Colonic mucosa (tissue), 4 donors: ENCODE measurements around the gene ASTN1. TPM values are rescaled to one million over a fixed set of nuclear protein-coding genes. Genes with fewer than 3 reads are reported as not detected.

Experiments
- DNase-seq: peaks from one replicate; pipeline ENCODE4 v3.0.0-alpha.2; 2020
- H3K27ac ChIP-seq: fragments of 200-600 bp; one replicate; pipeline ENCODE4 v1.8.0; 2021
- H3K27me3 ChIP-seq: fragments of 200-600 bp; one replicate; pipeline ENCODE4 v1.8.0; 2021
- H3K36me3 ChIP-seq: fragments of 200-600 bp; one replicate; pipeline ENCODE4 v1.8.0; 2021
- H3K4me1 ChIP-seq: fragments of 200-600 bp; one replicate; pipeline ENCODE4 v1.8.0; 2021; ENCODE audit warnings: mild to moderate bottlenecking
- H3K4me3 ChIP-seq: fragments of 200-600 bp; one replicate; pipeline ENCODE4 v1.8.0; 2021
- H3K9ac ChIP-seq, 2 donors: one replicate each; pipeline ENCODE4 v1.7.0; 2013; ENCODE audit warnings: control low read depth in 2 of 2, low read depth in 2 of 2, low read length in 2 of 2
- H3K9me3 ChIP-seq: fragments of 200-600 bp; one replicate; pipeline ENCODE4 v1.8.0; 2021
- intact Hi-C: fragments of 100-400 bp; cut with DNase I; formaldehyde crosslinking; loops from one replicate; pipeline ENCODE4 v1.14.1; 2022
- total RNA-seq, 2 donors: library from RNA; stranded (reverse); fragmentation: NEBNext Ultra II Directional in 1 of 2; extraction: Animal tissue kit (Norgen Biotek cat#: 25700) in 1 of 2; gene quantifications; one replicate each; pipeline ENCODE4 v1.2.1, GENCODE V29; 2021
- TF ChIP-seq, protein P1 (sequence below): fragments of 200-600 bp; IDR thresholded peaks from one replicate; pipeline ENCODE4 v1.8.0; 2022; ENCODE audit warnings: antibody characterized with exemption, mild to moderate bottlenecking
- donor health status: healthy.
- donor health status: DM: no; HTN: no; CAD: no.
- donor health status: DM: no; HTN: no; CAD: no.

ASTN1 gene
- total RNA-seq, 2 donors from 2014 or later: 0.15 to 0.42 TPM

DNA sequence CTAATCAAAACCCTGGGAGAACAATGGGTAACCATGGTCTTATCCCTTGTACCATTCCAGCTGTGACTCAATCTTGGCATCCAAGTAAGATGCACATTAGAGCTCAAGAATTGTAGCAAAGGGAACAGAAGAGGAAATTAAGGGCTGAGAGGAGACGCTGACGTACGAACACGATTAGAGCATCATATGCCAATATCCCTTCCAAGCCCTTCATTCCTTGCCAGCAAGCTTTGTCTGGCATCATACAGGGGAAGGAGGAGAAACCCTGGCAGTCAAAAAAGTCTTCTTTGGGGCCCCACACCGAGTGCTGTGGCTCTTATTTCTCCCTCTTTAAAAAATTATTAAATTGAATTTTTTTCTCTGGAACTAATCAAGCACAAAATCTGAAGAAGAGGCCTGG lies 120.9 kb downstream of the ASTN1 start:
- H3K27me3 ChIP-seq: no peaks in the 10 kb centered on the region
- H3K4me1 ChIP-seq: no peaks in the 10 kb centered on the region
- no peak overlapping the region for H3K4me3 ChIP-seq
- TF ChIP-seq, protein P1, sequence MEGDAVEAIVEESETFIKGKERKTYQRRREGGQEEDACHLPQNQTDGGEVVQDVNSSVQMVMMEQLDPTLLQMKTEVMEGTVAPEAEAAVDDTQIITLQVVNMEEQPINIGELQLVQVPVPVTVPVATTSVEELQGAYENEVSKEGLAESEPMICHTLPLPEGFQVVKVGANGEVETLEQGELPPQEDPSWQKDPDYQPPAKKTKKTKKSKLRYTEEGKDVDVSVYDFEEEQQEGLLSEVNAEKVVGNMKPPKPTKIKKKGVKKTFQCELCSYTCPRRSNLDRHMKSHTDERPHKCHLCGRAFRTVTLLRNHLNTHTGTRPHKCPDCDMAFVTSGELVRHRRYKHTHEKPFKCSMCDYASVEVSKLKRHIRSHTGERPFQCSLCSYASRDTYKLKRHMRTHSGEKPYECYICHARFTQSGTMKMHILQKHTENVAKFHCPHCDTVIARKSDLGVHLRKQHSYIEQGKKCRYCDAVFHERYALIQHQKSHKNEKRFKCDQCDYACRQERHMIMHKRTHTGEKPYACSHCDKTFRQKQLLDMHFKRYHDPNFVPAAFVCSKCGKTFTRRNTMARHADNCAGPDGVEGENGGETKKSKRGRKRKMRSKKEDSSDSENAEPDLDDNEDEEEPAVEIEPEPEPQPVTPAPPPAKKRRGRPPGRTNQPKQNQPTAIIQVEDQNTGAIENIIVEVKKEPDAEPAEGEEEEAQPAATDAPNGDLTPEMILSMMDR: no peak
- H3K36me3 ChIP-seq: no peaks in the 10 kb centered on the region
- no peak for DNase-seq
- H3K9me3 ChIP-seq: no peaks in the 10 kb centered on the region
- intact Hi-C loops: no loop called here
- H3K27ac ChIP-seq: no peak overlapping the region
- no peak overlapping the region for H3K9ac ChIP-seq

DNA sequence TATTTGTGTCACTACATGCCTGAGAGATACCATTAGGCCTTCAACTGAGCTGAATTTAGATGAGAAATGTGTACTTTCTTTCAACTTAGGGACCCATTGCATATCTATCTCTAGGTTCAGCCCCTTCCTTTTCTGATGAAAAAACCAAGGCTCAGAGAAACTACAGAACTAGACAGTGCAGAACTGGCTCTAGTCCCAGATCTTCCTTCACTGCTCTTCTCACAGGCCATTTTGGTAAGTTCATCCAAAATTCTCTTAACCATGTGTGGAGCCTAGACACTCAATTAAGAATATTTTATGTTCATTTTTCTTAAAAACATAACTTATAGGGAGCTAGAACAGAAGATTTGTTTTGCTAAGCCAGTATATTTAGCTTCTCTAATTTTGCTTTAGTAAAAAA lies 128.9 kb downstream of the ASTN1 start:
- intact Hi-C loops: no loop called here
- Histone ChIP-seq H3K4me1 (no peaks in the 10 kb centered on the region), H3K9ac (no peak overlapping the region), H3K36me3 (no peaks in the 10 kb centered on the region), H3K27me3 (no peaks in the 10 kb centered on the region), H3K27ac (no peak overlapping the region), H3K9me3 (no peaks in the 10 kb centered on the region), H3K4me3 (no peak overlapping the region)
- TF ChIP-seq, protein P1: no peak
- no peak for DNase-seq

DNA sequence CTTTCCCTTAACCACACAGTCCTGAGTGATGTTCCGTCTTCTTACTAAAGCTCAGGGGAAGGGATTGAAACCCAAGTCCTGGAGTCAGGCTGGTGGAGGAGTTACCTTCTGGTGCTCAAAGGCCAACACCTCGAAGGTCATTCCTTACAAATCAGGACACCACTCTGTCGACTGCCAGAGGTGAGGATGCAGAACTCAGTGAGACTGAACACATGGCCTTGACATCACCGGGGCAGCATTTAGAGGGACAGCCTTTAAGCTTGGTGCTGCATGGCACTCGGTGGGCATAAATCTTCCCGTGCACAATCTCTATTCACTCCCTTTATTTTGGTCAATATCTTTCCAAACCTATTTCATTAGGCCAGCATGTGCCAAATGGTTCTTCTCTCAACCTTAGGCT lies 130.9 kb downstream of the ASTN1 start:
- intact Hi-C loops: no loop called here
- no peaks in the 10 kb centered on the region for H3K4me1 ChIP-seq
- DNase-seq: no peak

DNA sequence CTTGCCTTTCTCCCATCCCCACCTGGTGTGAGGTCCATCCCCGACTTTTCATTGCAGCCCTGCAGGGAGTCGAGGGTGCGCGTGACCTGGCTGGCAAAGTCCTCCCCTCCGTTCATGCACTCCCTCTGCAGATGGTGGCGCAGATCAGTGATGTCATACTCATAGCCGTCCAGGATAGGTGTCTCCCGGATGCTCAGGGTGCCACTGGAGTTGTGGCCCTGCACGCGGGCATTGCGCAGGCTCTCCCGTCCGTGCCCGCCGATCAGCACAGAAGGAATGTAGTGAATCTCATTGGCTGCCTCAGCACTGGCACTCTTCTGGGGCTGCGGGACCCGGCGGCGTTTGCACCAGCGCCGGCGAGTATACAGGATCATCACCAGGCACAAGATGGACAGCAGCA lies 132.1 kb downstream of the ASTN1 start:
- Histone ChIP-seq H3K27me3 (no peaks in the 10 kb centered on the region), H3K9ac (no peak overlapping the region), H3K4me3 (no peak overlapping the region), H3K9me3 (no peaks in the 10 kb centered on the region), H3K27ac (no peak overlapping the region), H3K4me1 (no peaks in the 10 kb centered on the region), H3K36me3 (no peaks in the 10 kb centered on the region)
- TF ChIP-seq, protein P1: no peak
- intact Hi-C loops: no loop called here
- DNase-seq: no peak

More for the DNA sequence above, 130.9 kb downstream of the ASTN1 start:
- TF ChIP-seq, protein P1: no peak
- Histone ChIP-seq H3K9me3 (no peaks in the 10 kb centered on the region), H3K27me3 (no peaks in the 10 kb centered on the region), H3K36me3 (no peaks in the 10 kb centered on the region), H3K4me3 (no peak overlapping the region), H3K9ac (no peak overlapping the region), H3K27ac (no peak overlapping the region)

DNA sequence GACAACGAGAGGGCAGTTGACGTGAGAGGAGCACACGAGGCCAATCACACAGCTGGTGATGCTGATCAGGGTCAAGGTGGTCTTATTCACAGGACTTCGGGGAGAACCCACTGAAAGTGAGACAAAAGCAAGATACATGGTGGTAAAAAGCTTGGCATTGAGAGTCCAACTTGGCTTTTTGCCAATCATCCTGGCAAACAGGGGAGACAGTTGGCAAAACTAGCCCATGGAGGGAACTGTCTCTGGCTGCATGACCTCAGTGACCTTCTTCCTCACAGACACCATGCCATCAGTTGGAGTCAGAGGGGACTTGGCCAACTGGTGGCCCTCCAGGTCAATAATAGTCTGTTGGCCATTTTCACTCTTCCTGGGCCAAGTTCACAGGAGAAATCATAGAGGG lies 139.9 kb downstream of the ASTN1 start:
- no peaks in the 10 kb centered on the region for H3K4me1 ChIP-seq
- DNase-seq: no peak
- no peak overlapping the region for H3K9ac ChIP-seq
- no peak overlapping the region for H3K4me3 ChIP-seq
- no peaks in the 10 kb centered on the region for H3K27me3 ChIP-seq
- H3K9me3 ChIP-seq: no peaks in the 10 kb centered on the region
- H3K36me3 ChIP-seq: no peaks in the 10 kb centered on the region
- intact Hi-C loops: no loop called here
- H3K27ac ChIP-seq: no peak overlapping the region
- TF ChIP-seq, protein P1: no peak

DNA sequence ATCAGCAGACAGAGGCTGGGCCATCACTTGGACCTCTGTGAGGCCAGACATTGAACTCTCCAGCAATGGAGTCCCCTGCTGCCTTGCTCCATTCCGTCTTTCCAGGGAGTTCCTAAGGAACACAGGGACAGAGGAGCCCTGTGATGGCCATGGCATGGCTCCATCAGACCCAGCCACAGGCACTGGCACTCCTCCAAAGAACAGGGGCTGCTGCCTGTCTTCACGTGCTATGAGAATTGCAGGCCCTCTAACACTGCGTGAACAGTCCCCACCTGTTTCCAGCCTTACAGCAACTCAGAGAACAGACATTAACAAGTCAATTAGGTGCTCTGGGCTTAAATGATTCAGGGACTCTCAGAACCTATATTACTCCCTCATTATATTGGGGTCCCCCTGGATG lies 140.8 kb downstream of the ASTN1 start:
- Histone ChIP-seq H3K4me3 (no peak overlapping the region), H3K9ac (no peak overlapping the region), H3K27me3 (no peaks in the 10 kb centered on the region), H3K36me3 (no peaks in the 10 kb centered on the region), H3K9me3 (no peaks in the 10 kb centered on the region), H3K27ac (no peak overlapping the region), H3K4me1 (no peaks in the 10 kb centered on the region)
- TF ChIP-seq, protein P1: no peak
- intact Hi-C loops: no loop called here
- no peak for DNase-seq
